AG09309 (cell line): ENCODE measurements around the gene CACNA2D2.

ENCODE experiments used
- DNase-seq: peaks from one replicate; pipeline ENCODE4 v3.0.0-alpha.2; 2010; ENCODE audit warnings: low read depth
- H3K4me3 ChIP-seq: 2 replicates; pipeline ENCODE4 v1.5.1; 2011; ENCODE audit warnings: mild to moderate bottlenecking, low read depth, low read length, moderate library complexity; ENCODE audit not compliant: control insufficient read depth
- TF ChIP-seq, protein P1 (sequence below): IDR thresholded peaks from 2 replicates; pipeline ENCODE4 v1.5.1; 2011; ENCODE audit warnings: mild to moderate bottlenecking, low read depth, low read length, inconsistent platforms; ENCODE audit not compliant: insufficient read depth, control insufficient read depth; ENCODE audit errors: missing control alignments

Gene CACNA2D2

DNA sequence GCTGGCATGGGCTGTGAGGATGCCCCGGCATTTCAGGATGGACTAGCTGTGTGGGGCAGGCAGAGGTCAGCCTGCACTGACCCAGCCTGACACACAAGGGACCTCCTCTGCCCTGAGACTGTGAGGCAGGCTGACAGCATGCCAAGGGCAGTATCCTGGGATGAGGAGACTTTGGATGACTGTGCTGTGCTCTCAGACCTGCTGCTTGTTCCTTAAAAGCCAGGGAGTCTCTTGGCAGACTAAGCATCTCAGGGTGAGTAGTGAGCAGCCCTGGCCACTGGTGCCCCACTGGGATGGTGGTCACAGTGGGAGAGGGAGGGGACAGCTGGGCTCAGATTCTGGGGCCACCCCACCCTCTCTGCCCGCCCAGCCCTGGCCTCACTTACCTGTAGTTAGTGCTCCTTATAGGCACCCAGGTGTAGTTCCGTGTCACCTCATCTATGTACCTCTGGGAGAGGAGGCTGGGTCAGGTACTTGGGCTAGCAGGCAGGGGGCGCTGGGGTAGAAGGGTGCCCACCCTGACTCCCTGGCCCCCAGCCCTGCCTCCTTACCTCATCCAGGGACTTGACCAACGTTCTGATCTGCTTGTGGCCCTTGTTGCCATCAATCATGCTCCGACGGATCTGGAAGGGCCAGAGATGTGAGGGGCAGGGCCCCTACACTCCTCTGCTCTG lies 128.0 kb downstream of the CACNA2D2 start:
- no peak for DNase-seq
- H3K4me3 ChIP-seq: no peak overlapping the region
- TF ChIP-seq, protein P1, sequence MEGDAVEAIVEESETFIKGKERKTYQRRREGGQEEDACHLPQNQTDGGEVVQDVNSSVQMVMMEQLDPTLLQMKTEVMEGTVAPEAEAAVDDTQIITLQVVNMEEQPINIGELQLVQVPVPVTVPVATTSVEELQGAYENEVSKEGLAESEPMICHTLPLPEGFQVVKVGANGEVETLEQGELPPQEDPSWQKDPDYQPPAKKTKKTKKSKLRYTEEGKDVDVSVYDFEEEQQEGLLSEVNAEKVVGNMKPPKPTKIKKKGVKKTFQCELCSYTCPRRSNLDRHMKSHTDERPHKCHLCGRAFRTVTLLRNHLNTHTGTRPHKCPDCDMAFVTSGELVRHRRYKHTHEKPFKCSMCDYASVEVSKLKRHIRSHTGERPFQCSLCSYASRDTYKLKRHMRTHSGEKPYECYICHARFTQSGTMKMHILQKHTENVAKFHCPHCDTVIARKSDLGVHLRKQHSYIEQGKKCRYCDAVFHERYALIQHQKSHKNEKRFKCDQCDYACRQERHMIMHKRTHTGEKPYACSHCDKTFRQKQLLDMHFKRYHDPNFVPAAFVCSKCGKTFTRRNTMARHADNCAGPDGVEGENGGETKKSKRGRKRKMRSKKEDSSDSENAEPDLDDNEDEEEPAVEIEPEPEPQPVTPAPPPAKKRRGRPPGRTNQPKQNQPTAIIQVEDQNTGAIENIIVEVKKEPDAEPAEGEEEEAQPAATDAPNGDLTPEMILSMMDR: no peak

DNA sequence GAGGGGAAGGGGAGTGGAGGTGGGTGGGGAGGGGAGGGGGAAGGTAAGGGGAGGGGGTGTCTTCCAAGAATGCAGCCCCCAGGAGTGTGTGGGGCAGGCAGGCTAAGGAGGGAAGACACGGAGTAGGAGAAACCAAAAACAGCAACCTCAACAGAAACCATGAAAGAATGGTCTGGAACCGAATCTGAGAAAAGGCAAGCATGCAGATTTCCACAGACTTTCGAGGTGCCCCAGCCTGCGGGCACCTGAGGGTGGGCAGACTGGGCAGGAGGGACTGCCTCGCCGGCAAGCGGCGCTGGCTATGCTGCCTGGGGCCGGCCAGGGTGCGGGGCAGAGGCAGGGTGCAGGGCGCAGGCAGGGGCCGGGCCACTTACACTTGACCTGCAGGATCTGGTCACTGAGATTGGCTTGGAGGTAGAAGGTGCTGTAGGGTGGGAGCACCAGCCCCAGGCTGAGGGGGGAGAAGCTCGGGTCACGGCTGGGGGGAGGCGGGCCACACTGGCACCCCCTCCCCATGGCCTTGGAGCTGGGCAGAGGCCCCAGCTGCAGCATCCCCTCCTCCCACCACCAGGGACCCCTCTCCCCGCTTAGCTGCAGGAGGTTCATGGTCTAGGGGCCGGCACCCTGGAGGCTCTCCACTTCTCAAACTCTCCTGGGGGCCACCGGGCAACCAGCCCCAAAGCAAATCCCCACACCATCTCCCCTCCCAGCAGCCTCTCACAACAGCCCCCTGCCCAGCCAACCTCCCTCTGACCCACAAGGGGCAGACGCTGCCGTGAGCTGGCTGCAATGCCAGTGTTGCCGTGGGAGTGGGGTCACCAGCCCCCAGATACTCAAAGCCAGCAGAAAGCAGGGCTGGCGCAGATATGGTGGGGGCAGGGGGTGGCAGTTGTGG lies 128.8 kb downstream of the CACNA2D2 start:
- TF ChIP-seq, protein P1: no peak
- H3K4me3 ChIP-seq: no peak overlapping the region
- DNase-seq: no peak

DNA sequence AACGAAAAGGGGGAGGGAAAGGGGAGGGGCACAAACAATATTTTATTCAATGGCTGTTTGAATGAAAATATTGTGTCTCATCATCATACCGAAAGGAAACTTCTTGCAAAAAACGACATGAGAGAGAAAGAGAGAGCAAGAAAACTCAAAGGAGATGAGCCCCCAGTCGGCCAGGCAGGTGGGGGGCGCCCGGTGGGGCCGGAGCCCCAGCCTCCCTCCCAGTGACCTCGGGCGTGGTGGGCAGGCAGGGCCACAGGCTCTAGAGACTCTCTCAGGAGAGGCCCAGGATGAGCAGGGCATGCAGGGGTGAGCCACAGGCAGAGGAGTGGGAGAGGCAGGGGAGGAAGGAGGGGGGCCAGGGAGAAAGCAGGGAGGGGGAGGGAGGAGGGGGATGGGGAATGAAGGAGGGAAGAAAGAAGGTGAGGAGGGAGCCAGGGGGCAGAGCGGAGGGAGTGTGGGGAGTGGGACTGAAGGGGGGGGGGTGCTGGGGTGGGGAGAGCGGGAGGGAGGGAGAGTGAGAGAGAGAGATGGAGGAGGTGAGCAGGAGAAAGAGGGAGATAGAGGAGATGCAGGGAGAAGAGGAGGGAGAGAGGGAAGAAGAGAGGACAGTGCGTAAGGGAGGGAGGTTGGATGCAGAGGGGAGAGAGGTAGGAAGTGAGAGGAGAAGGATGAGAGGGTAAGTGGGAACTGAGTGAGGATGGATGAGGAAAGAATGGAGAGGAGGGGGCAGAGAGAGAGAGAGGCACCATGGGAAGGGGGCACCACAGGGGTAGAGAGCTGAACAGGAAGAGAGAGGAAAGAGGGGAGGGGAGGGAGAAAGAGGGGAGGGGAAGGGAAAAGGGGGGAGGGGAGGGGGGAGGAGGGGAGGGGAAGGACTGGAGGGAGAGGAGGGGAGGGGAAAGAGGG lies 130.0 kb downstream of the CACNA2D2 start:
- TF ChIP-seq, protein P1: no peak
- no peak for DNase-seq
- H3K4me3 ChIP-seq: no peak overlapping the region

DNA sequence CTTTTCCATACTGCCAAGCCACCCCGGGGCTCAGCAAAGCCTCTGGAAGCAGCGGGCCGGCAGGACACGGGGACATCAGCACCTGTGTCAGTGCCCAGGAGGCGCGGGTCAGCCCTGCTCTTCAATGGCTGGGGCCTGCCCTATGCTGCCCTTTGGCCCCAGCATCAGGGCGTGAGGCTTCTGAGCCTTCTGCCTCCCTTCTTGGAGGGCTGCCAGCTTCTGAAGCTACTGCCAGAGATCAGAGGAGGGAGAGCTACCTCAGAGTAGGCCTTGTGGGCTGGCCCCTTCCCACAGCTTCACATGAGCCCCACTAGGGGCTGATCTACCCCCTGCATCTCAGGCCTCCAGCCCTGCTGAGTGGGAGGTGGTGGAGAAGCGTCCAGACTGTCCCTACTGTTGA lies 131.1 kb downstream of the CACNA2D2 start:
- DNase-seq: no peak
- TF ChIP-seq, protein P1: no peak
- no peak overlapping the region for H3K4me3 ChIP-seq

DNA sequence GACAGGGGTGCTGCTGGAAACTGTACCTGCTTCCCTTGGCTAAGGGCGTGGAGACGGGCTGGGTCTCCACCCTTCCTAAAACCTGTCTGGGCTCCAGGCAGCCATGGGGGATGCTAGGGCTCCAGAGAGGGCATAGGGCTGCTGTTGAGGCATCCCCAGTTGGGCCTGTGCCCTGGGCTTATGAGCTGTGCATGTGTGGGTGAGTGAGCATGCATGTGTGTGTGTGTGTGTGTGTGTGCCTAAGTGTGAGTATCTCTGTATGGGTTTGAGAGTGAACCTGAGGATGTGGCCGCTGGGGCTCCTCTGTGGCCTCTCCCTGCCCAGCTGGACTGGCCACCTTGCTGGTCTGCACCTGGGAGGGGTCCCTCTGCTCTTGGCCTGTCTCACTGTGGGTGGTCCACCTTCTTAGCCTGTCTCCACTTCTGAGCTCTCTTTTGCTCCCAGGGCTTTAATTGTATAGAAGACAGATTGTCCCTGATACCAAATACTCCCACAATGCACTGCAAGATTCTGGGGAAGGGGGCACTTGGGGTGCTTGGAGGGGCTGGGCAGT lies 132.2 kb downstream of the CACNA2D2 start:
- no peak overlapping the region for H3K4me3 ChIP-seq
- TF ChIP-seq, protein P1: no peak
- no peak for DNase-seq

GRCh38 chr3:50370594-50370993 lies 132.8 kb downstream of the CACNA2D2 start:
- no peak overlapping the region for H3K4me3 ChIP-seq
- no peak for DNase-seq
- TF ChIP-seq, protein P1: no peak
